Activated naive CD4-positive, alpha-beta T cell treated with anti-CD3 and anti-CD28 coated beads, Interleukin-2, amount 10 ng/mL, durations not matched to agents 7 days and 5 days (primary cell): Measurements from ENCODE around the gene NR6A1.

Source experiments
- CTCF ChIA-PET: fragments of 350-600 bp; sonication (Branson Sonifier 250); formaldehyde crosslinking; loops from one replicate; lab custom pipeline; 2021; ENCODE audit warnings: antibody characterized with exemption; lab: Charles Lee
- DNase-seq: peaks from one replicate; pipeline ENCODE4 v3.0.0-alpha.2; 2020
- H3K27ac Mint-ChIP-seq: one replicate; pipeline ENCODE4 v1.8.0; 2021; ENCODE audit warnings: mild to moderate bottlenecking, moderate library complexity, mixed read lengths
- H3K27me3 Mint-ChIP-seq: one replicate; pipeline ENCODE4 v1.8.0; 2021; ENCODE audit warnings: mild to moderate bottlenecking, mixed read lengths
- H3K36me3 Mint-ChIP-seq: one replicate; pipeline ENCODE4 v1.8.0; 2021; ENCODE audit warnings: mixed read lengths
- H3K4me1 Mint-ChIP-seq: one replicate; pipeline ENCODE4 v1.8.0; 2021; ENCODE audit warnings: mixed read lengths
- H3K4me3 Mint-ChIP-seq: one replicate; pipeline ENCODE4 v1.8.0; 2021; ENCODE audit warnings: mild to moderate bottlenecking, moderate library complexity, mixed read lengths
- H3K9me3 Mint-ChIP-seq: one replicate; pipeline ENCODE4 v1.8.0; 2021; ENCODE audit warnings: mixed read lengths

The NR6A1 gene

GRCh38 chr9:124615100-124615742, 155.9 kb downstream of the NR6A1 start:
- no peak overlapping the region for H3K4me3 Mint-ChIP-seq
- no peak for DNase-seq
- no peaks in the 10 kb centered on the region for H3K4me1 Mint-ChIP-seq
- no peak overlapping the region for H3K27ac Mint-ChIP-seq
- no peaks in the 10 kb centered on the region for H3K9me3 Mint-ChIP-seq
- CTCF ChIA-PET = interaction anchor here (0.7 to 7.8 kb wide), 4 partner anchors 29 to 1052 kb away, joined by 3 to 130 read pairs (median 5); no protein-coding TSS in a partner anchor
- H3K36me3 Mint-ChIP-seq = no peaks in the 10 kb centered on the region
- H3K27me3 Mint-ChIP-seq = peaks cover 4% of the 10 kb centered on the region

DNA sequence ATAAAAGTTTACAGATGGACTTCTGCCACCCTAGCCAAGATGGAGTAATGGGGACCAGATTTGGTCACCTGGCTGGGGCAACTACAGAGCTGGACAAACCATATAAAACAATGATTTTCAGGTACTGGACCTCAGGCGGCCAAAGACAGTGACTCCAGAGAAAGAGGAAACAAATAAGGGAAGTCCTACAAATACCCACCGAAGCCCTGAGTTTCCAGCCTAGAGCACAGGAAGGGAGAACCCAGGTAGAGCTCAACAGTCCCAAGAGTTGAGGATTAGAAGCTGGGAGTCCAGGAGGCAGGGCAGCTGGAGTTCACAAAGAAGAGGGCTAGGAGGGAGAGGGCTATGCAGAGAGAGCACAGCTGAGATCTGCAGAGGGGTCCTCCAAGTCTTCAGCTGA, 157.3 kb downstream of the NR6A1 start:
- H3K36me3 Mint-ChIP-seq = no peaks in the 10 kb centered on the region
- no peak overlapping the region for H3K27ac Mint-ChIP-seq
- CTCF ChIA-PET = interaction anchor here (0.6 to 7.8 kb wide), 4 partner anchors 34 to 536 kb away, joined by 3 to 130 read pairs (median 4); no protein-coding TSS in a partner anchor
- DNase-seq = no peak
- peaks cover 4% of the 10 kb centered on the region for H3K27me3 Mint-ChIP-seq
- H3K4me1 Mint-ChIP-seq = no peaks in the 10 kb centered on the region
- no peaks in the 10 kb centered on the region for H3K9me3 Mint-ChIP-seq
- H3K4me3 Mint-ChIP-seq = no peak overlapping the region

DNA sequence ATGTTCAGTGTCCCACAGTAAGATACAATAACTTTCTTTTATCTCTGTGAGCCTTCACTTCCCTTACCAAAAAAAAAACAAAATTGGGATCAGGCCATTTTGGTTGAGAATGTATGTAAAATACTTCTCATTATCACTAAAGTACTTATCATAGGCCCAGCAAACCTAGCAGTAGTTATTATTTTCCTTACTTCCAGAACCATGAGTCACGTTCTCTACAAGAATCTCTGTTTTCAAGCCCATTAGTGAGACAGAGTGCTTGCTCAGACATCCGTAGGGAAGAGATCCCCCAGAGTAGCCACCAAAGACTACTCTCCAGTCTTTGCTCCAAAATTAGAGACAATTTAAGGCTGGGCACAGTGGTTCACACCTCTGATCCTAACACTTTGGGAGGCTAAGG, 160.0 kb downstream of the NR6A1 start:
- CTCF ChIA-PET = interaction anchor here (0.6 kb wide), 1 partner anchor 159 kb away, joined by 3 read pairs; no protein-coding TSS in a partner anchor
- Mint-ChIP-seq H3K36me3 (no peaks in the 10 kb centered on the region), H3K4me1 (no peaks in the 10 kb centered on the region), H3K9me3 (no peaks in the 10 kb centered on the region), H3K27me3 (no peaks in the 10 kb centered on the region), H3K27ac (no peak overlapping the region), H3K4me3 (no peak overlapping the region)
- DNase-seq = no peak

- DNase-seq = no peak
- H3K4me3 Mint-ChIP-seq = no peak overlapping the region
- no peaks in the 10 kb centered on the region for H3K36me3 Mint-ChIP-seq
- H3K27me3 Mint-ChIP-seq = peaks cover 6% of the 10 kb centered on the region
- H3K4me1 Mint-ChIP-seq = no peaks in the 10 kb centered on the region
- CTCF ChIA-PET = no interaction called here
- H3K27ac Mint-ChIP-seq = no peak overlapping the region
- no peaks in the 10 kb centered on the region for H3K9me3 Mint-ChIP-seq
Measured at GRCh38 chr9:124606027-124606426, 165.1 kb downstream of the NR6A1 start.

DNA sequence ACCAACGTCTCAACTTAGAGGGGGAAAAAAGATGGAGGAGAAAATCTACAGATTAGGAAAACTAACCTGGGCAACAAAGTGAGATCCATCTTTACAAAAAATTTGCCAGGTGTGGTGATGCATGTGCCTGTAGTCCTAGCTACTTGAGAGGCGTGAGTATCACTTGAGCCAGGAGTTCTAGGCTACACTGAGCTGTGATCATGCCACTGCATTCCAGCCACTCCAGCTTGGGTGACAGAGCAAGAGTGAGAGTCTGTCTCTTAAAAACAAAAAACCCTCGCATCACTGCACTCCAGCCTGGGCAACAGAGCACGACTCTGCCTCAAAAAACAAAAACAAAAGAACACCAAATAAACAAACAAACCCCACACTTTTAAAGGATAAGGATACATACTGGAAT, 165.9 kb downstream of the NR6A1 start:
- CTCF ChIA-PET = no interaction called here
- Mint-ChIP-seq H3K9me3 (no peaks in the 10 kb centered on the region), H3K4me1 (no peaks in the 10 kb centered on the region), H3K4me3 (no peak overlapping the region), H3K36me3 (no peaks in the 10 kb centered on the region), H3K27ac (no peak overlapping the region), H3K27me3 (peaks cover 6% of the 10 kb centered on the region)
- no peak for DNase-seq

- no peaks in the 10 kb centered on the region for H3K4me1 Mint-ChIP-seq
- H3K9me3 Mint-ChIP-seq = no peaks in the 10 kb centered on the region
- no peak for DNase-seq
- CTCF ChIA-PET = no interaction called here
- no peaks in the 10 kb centered on the region for H3K36me3 Mint-ChIP-seq
- H3K4me3 Mint-ChIP-seq = no peak overlapping the region
- H3K27me3 Mint-ChIP-seq = peaks cover 15% of the 10 kb centered on the region
- H3K27ac Mint-ChIP-seq = no peak overlapping the region
Measured at GRCh38 chr9:124602632-124603031, 168.5 kb downstream of the NR6A1 start.

GRCh38 chr9:124602204-124602603, 168.9 kb downstream of the NR6A1 start:
- DNase-seq = no peak
- Mint-ChIP-seq H3K27me3 (peaks cover 15% of the 10 kb centered on the region), H3K27ac (no peak overlapping the region), H3K4me1 (no peaks in the 10 kb centered on the region), H3K4me3 (no peak overlapping the region), H3K36me3 (no peaks in the 10 kb centered on the region), H3K9me3 (no peaks in the 10 kb centered on the region)
- CTCF ChIA-PET = no interaction called here

- Mint-ChIP-seq H3K4me1 (no peaks in the 10 kb centered on the region), H3K27ac (no peak overlapping the region), H3K27me3 (peaks cover 23% of the 10 kb centered on the region), H3K9me3 (no peaks in the 10 kb centered on the region), H3K36me3 (no peaks in the 10 kb centered on the region), H3K4me3 (no peak overlapping the region)
- no peak for DNase-seq
- CTCF ChIA-PET = no interaction called here
Measured at GRCh38 chr9:124600407-124600806, 170.7 kb downstream of the NR6A1 start.

GRCh38 chr9:124599121-124599795, 171.9 kb downstream of the NR6A1 start:
- no peak overlapping the region for H3K4me3 Mint-ChIP-seq
- no peaks in the 10 kb centered on the region for H3K4me1 Mint-ChIP-seq
- H3K36me3 Mint-ChIP-seq = no peaks in the 10 kb centered on the region
- CTCF ChIA-PET = no interaction called here
- no peaks in the 10 kb centered on the region for H3K9me3 Mint-ChIP-seq
- H3K27me3 Mint-ChIP-seq = peaks cover 23% of the 10 kb centered on the region
- no peak overlapping the region for H3K27ac Mint-ChIP-seq
- DNase-seq = no peak

DNA sequence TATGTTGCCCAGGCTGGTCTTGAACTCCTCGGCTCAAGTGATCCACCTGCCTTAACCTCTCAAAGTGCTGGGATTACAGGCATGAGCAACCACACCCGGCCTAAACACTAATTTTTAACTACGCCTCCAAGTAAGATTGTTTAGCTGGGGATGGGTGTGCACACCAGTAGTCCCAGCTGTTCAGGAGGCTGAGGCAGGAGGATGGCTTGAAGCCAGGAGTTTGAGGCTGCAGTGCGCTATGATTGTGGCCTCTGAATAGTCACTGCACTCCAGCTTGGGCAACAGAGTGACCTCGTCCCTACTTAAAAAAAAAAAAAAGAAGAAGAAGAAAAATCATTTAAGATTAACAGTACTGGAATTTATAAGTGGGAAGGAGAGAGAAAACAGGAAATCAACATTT, 173.1 kb downstream of the NR6A1 start:
- peaks cover 22% of the 10 kb centered on the region for H3K27me3 Mint-ChIP-seq
- H3K36me3 Mint-ChIP-seq = no peaks in the 10 kb centered on the region
- no peaks in the 10 kb centered on the region for H3K4me1 Mint-ChIP-seq
- H3K9me3 Mint-ChIP-seq = no peaks in the 10 kb centered on the region
- no peak overlapping the region for H3K4me3 Mint-ChIP-seq
- CTCF ChIA-PET = no interaction called here
- H3K27ac Mint-ChIP-seq = no peak overlapping the region
- DNase-seq = no peak

DNA sequence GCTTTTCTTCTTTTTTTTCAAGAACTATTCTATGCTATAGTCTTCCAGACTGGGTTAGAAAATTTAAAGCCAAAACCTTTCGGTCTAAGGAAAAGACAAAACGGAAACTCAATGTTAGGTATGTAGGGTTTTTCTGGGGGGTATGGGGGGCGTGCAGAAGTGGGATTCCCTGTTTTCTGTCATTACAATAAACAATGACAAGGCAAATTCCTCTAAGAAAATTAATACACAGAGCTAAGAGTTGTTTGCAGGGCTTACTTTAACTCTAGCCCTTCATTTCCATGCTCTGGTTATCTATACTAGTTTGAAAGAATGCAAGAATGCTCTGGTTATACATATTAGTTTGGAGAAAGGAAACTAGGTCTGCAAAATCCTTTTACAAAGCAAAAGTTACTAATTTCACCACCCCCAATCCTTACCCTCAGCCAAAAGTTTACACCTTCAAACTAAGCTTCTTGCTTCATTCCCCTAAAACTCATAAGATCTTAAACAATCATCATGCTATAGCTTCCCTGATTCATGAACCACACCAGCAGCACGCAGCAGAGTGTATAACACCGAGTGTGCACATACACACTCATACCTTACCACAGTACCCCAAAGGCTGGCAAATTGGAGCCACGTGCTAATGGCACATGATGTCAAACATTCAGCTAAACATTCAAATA, 174.8 kb downstream of the NR6A1 start:
- peaks cover 22% of the 10 kb centered on the region for H3K27me3 Mint-ChIP-seq
- H3K9me3 Mint-ChIP-seq = no peaks in the 10 kb centered on the region
- DNase-seq = no peak
- H3K36me3 Mint-ChIP-seq = no peaks in the 10 kb centered on the region
- H3K4me1 Mint-ChIP-seq = no peaks in the 10 kb centered on the region
- CTCF ChIA-PET = interaction anchor here (0.9 to 1.0 kb wide), 2 partner anchors 45 to 59 kb away, joined by 3 to 4 read pairs; no protein-coding TSS in a partner anchor
- H3K27ac Mint-ChIP-seq = no peak overlapping the region
- H3K4me3 Mint-ChIP-seq = no peak overlapping the region

GRCh38 chr9:124595743-124596142, 175.4 kb downstream of the NR6A1 start:
- no peak for DNase-seq
- H3K9me3 Mint-ChIP-seq = no peaks in the 10 kb centered on the region
- no peaks in the 10 kb centered on the region for H3K4me1 Mint-ChIP-seq
- peaks cover 22% of the 10 kb centered on the region for H3K27me3 Mint-ChIP-seq
- H3K36me3 Mint-ChIP-seq = no peaks in the 10 kb centered on the region
- CTCF ChIA-PET = no interaction called here
- no peak overlapping the region for H3K27ac Mint-ChIP-seq
- H3K4me3 Mint-ChIP-seq = no peak overlapping the region

- Mint-ChIP-seq H3K4me1 (no peaks in the 10 kb centered on the region), H3K36me3 (no peaks in the 10 kb centered on the region), H3K4me3 (no peak overlapping the region), H3K27me3 (peaks cover 22% of the 10 kb centered on the region), H3K9me3 (no peaks in the 10 kb centered on the region), H3K27ac (no peak overlapping the region)
- DNase-seq = no peak
- CTCF ChIA-PET = interaction anchor here (0.6 to 2.1 kb wide), 2 partner anchors 23 to 58 kb away, joined by 3 to 8 read pairs; no protein-coding TSS in a partner anchor
Measured at GRCh38 chr9:124594673-124595072, 176.4 kb downstream of the NR6A1 start.

- no peak overlapping the region for H3K27ac Mint-ChIP-seq
- peaks cover 20% of the 10 kb centered on the region for H3K27me3 Mint-ChIP-seq
- no peak overlapping the region for H3K4me3 Mint-ChIP-seq
- no peaks in the 10 kb centered on the region for H3K9me3 Mint-ChIP-seq
- no peak for DNase-seq
- CTCF ChIA-PET = interaction anchor here (2.1 kb wide), 1 partner anchor 23 kb away, joined by 8 read pairs; no protein-coding TSS in a partner anchor
- H3K36me3 Mint-ChIP-seq = no peaks in the 10 kb centered on the region
- H3K4me1 Mint-ChIP-seq = no peaks in the 10 kb centered on the region
Measured at GRCh38 chr9:124594225-124594624, 176.9 kb downstream of the NR6A1 start.
